COR-L47 (cell line): Measurements from ENCODE around the gene DOCK9.

ENCODE experiments used
- DNase-seq: peaks from one replicate; lab custom pipeline; 2025; lab: John Stamatoyannopoulos, UW

Gene DOCK9

GRCh38 chr13:98998831-98999638 lies 21.2 kb upstream of the DOCK9 start:
- no peak for DNase-seq

GRCh38 chr13:98997738-98998641 lies 20.1 kb upstream of the DOCK9 start:
- no peak for DNase-seq

- no peak for DNase-seq
Observed at GRCh38 chr13:98997011-98997730, 19.3 kb upstream of the DOCK9 start.

- no peak for DNase-seq
Observed at GRCh38 chr13:98996046-98996445, 18.2 kb upstream of the DOCK9 start.

GRCh38 chr13:98994896-98995295 lies 17.0 kb upstream of the DOCK9 start:
- no peak for DNase-seq

GRCh38 chr13:98994080-98994479 lies 16.2 kb upstream of the DOCK9 start:
- no peak for DNase-seq

- no peak for DNase-seq
Observed at GRCh38 chr13:98992355-98992754, 14.5 kb upstream of the DOCK9 start.

- no peak for DNase-seq
Observed at GRCh38 chr13:98990701-98991100, 12.8 kb upstream of the DOCK9 start.

- no peak for DNase-seq
Observed at GRCh38 chr13:98989469-98990235, 11.8 kb upstream of the DOCK9 start.

- DNase-seq: no peak
Observed at GRCh38 chr13:98988780-98989179, 10.9 kb upstream of the DOCK9 start.

GRCh38 chr13:98988277-98988676 lies 10.4 kb upstream of the DOCK9 start:
- no peak for DNase-seq

GRCh38 chr13:98987275-98987674 lies 9.4 kb upstream of the DOCK9 start:
- DNase-seq: no peak

- DNase-seq: no peak
Observed at GRCh38 chr13:98986226-98986846, 8.5 kb upstream of the DOCK9 start.

- no peak for DNase-seq
Observed at GRCh38 chr13:98985591-98985990, 7.7 kb upstream of the DOCK9 start.

- DNase-seq: no peak
Observed at GRCh38 chr13:98984983-98985382, 7.1 kb upstream of the DOCK9 start.

- no peak for DNase-seq
Observed at GRCh38 chr13:98984118-98984517, 6.3 kb upstream of the DOCK9 start.

GRCh38 chr13:98983182-98983581 lies 5.3 kb upstream of the DOCK9 start:
- DNase-seq: no peak

GRCh38 chr13:98981369-98982080 lies 3.7 kb upstream of the DOCK9 start:
- no peak for DNase-seq

- DNase-seq: no peak
Observed at GRCh38 chr13:98979012-98979660, 1.3 kb upstream of the DOCK9 start.

GRCh38 chr13:98978280-98978679 lies 416 bp upstream of the DOCK9 start:
- DNase-seq: no peak
